ENCODE data around the gene CNFN. TPM values are rescaled to one million over a fixed set of nuclear protein-coding genes. Genes with fewer than 3 reads are reported as not detected.

The CNFN gene
- total RNA-seq, 2 experiments from 2014 or later: not detected

- Mint-ChIP-seq H3K4me1 (ENCODE audit: low read depth) (no peaks in the 10 kb centered on the region), H3K4me3 (no peak overlapping the region), H3K36me3 (ENCODE audit: low read depth) (no peaks in the 10 kb centered on the region), H3K27ac (no peak overlapping the region), H3K9me3 (no peaks in the 10 kb centered on the region), H3K27me3 (no peaks in the 10 kb centered on the region)
- ATAC-seq (no peak), DNase-seq (no peak)
- intact Hi-C loops (cut with micrococcal nuclease): no loop called here
- no peak for TF ChIP-seq CTCF (IDR thresholded peaks at IDR 0.05)
- POLR2A ChIA-PET: no interaction called here
- CTCF ChIA-PET: no interaction called here
Observed at GRCh38 chr19:42349378-42350107, 40.6 kb downstream of the CNFN start.

DNA sequence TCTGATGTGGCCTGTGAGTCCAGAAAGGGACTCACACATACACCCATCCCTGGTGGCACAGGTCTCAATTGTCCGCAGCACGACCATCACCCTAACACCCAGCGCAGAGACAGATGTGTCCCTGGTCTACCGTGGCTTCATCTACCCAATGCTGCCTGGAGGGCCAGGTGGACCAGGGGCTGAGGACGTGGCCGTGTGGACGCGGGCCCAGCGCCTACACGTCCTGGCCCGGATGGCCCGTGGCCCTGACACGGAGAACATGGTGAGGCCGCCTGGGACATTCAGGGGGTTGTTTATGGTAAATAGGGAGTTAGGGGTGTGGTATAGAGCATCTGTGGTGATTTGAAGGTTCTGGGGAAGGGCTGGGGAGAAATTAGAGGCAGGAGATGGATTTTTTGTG, 41.9 kb downstream of the CNFN start:
- DNase-seq (no peak), ATAC-seq (no peak)
- POLR2A ChIA-PET: no interaction called here
- Mint-ChIP-seq H3K9me3 (no peaks in the 10 kb centered on the region), H3K27ac (no peak overlapping the region), H3K4me3 (no peak overlapping the region), H3K27me3 (no peaks in the 10 kb centered on the region), H3K4me1 (ENCODE audit: low read depth) (no peaks in the 10 kb centered on the region), H3K36me3 (ENCODE audit: low read depth) (no peaks in the 10 kb centered on the region)
- CTCF ChIA-PET: no interaction called here
- no peak for TF ChIP-seq CTCF (IDR thresholded peaks at IDR 0.05)
- intact Hi-C loops (cut with micrococcal nuclease): no loop called here

DNA sequence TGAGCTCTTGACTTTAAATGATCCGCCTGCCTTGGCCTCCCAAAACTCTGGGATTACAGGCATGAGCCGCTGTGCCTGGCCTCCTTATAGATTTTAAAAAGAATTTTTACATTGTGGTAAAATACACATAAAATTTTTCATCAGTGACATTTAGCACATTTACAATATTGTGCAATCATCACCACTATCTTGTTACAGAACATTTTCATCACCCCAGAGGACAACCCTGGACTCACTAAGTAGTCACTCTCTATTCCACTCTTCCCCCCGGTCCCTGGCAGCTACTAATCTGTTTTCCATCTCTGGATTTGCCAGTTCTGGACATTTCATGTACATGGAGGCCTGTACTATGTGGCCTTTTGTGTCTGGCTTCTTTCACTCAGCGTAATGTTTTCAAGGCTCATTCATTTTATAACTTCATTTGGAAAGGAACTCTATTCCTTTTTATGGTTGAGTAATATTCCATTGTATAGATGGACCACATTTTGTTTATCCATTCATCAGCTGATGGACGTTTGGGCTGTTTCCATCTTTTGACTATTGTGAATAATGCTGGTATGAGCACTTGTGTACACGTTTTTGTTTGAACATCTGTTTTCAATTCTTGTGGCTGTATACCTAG, 44.8 kb downstream of the CNFN start:
- no peak overlapping the region for H3K4me3 Mint-ChIP-seq
- intact Hi-C loops (cut with micrococcal nuclease): no loop called here
- no peak overlapping the region for H3K27ac Mint-ChIP-seq
- ATAC-seq: no peak
- H3K9me3 Mint-ChIP-seq: no peaks in the 10 kb centered on the region
- no peaks in the 10 kb centered on the region for H3K4me1 Mint-ChIP-seq (ENCODE audit: low read depth)
- no peaks in the 10 kb centered on the region for H3K36me3 Mint-ChIP-seq (ENCODE audit: low read depth)
- ChIA-PET CTCF (interaction anchor here (2.5 kb wide), 1 partner anchor 9 kb away, joined by 5 read pairs; no protein-coding TSS in a partner anchor), POLR2A (interaction anchor here (1.0 kb wide), 1 partner anchor 36 kb away, joined by 3 read pairs; no protein-coding TSS in a partner anchor)
- H3K27me3 Mint-ChIP-seq: no peaks in the 10 kb centered on the region
- DNase-seq: no peak
- no peak for TF ChIP-seq CTCF (IDR thresholded peaks at IDR 0.05)

GRCh38 chr19:42344336-42344893, 45.7 kb downstream of the CNFN start:
- no peak overlapping the region for H3K27ac Mint-ChIP-seq
- DNase-seq (no peak), ATAC-seq (no peak)
- intact Hi-C loops (cut with micrococcal nuclease): no loop called here
- H3K4me3 Mint-ChIP-seq: no peak overlapping the region
- ChIA-PET POLR2A (interaction anchor here (1.0 to 2.0 kb wide), 2 partner anchors 10 to 37 kb away, joined by 3 to 7 read pairs; no protein-coding TSS in a partner anchor), CTCF (interaction anchor here (2.5 kb wide), 1 partner anchor 10 kb away, joined by 5 read pairs; no protein-coding TSS in a partner anchor)
- no peaks in the 10 kb centered on the region for H3K4me1 Mint-ChIP-seq (ENCODE audit: low read depth)
- no peaks in the 10 kb centered on the region for H3K27me3 Mint-ChIP-seq
- peaks cover 1% of the 10 kb centered on the region for H3K36me3 Mint-ChIP-seq (ENCODE audit: low read depth)
- TF ChIP-seq CTCF (IDR thresholded peaks at IDR 0.05): no peak
- H3K9me3 Mint-ChIP-seq: no peaks in the 10 kb centered on the region
